H1 (cell line): ENCODE data around the gene TEX30.

ENCODE experiments used
- BCL11A ChIP-seq, 2 experiments: IDR thresholded peaks; one replicate each; pipeline ENCODE4 v1.6.1; 2011; ENCODE audit warnings: low read depth in 2 of 2, low read length in 2 of 2, mild to moderate bottlenecking in 2 of 2
- JUND ChIP-seq: IDR thresholded peaks from 2 replicates; pipeline ENCODE4 v1.6.1; 2011; ENCODE audit warnings: mild to moderate bottlenecking, improper control_type of control experiment, low read length
- POLR2AphosphoS5 ChIP-seq: IDR thresholded peaks from 2 replicates; pipeline ENCODE4 v1.6.1; 2011; ENCODE audit warnings: low read depth, low read length
- SUZ12 ChIP-seq: fragments of 200-600 bp; sonication (generic); IDR thresholded peaks from 2 replicates; pipeline ENCODE4 v1.6.1; 2012; ENCODE audit warnings: mild to moderate bottlenecking, inconsistent platforms, low read length, moderate library complexity, mixed read lengths
- TF ChIP-seq, protein P1 (sequence below), 3 experiments: IDR thresholded peaks; 1 replicate in 2 of 3; 2 replicates in 1 of 3; pipeline versions ENCODE4 v1.5.1 to v1.6.1; 2011; ENCODE audit warnings: low read length in 3 of 3, mild to moderate bottlenecking in 3 of 3, inconsistent platforms in 2 of 3, low read depth in 1 of 3, moderate library complexity in 1 of 3; ENCODE audit not compliant: insufficient read depth in 1 of 3; ENCODE audit errors: control extremely low read depth in 1 of 3
- TF ChIP-seq, protein P2 (sequence below): IDR thresholded peaks from 2 replicates; pipeline ENCODE4 v1.6.1; 2011; ENCODE audit warnings: low read depth, mild to moderate bottlenecking, low read length; ENCODE audit not compliant: insufficient read depth

DNA sequence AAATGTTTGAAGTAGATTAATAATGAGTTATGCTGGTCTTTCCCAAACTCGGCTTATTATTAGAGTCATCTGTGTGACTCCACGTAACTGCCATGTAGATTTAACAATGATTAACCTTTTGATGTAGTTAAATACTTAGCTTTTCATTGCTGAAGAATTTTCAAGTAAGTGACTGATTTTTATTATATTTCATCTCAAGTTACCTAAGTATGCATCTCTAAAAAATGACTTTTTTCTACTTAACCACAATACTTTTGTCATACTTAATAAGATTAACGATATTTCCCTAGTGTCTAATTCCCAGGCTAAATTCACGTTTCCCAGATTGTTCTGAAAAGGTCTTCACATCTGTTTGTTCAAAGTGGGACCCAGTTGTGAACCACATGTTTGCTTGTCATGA is 43.1 kb upstream of the TEX30 start:
- TF ChIP-seq, protein P1, sequence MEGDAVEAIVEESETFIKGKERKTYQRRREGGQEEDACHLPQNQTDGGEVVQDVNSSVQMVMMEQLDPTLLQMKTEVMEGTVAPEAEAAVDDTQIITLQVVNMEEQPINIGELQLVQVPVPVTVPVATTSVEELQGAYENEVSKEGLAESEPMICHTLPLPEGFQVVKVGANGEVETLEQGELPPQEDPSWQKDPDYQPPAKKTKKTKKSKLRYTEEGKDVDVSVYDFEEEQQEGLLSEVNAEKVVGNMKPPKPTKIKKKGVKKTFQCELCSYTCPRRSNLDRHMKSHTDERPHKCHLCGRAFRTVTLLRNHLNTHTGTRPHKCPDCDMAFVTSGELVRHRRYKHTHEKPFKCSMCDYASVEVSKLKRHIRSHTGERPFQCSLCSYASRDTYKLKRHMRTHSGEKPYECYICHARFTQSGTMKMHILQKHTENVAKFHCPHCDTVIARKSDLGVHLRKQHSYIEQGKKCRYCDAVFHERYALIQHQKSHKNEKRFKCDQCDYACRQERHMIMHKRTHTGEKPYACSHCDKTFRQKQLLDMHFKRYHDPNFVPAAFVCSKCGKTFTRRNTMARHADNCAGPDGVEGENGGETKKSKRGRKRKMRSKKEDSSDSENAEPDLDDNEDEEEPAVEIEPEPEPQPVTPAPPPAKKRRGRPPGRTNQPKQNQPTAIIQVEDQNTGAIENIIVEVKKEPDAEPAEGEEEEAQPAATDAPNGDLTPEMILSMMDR (IDR thresholded peaks at IDR 0.05; ENCODE audit: control extremely low read depth in 1 of 3, insufficient read depth in 1 of 3, low read depth in 1 of 3, low read length in 3 of 3) = no peak
- TF ChIP-seq, protein P2, sequence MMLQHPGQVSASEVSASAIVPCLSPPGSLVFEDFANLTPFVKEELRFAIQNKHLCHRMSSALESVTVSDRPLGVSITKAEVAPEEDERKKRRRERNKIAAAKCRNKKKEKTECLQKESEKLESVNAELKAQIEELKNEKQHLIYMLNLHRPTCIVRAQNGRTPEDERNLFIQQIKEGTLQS = no peak
- TF ChIP-seq SUZ12 (no peak), JUND (no peak), POLR2AphosphoS5 (no peak), BCL11A (IDR thresholded peaks at IDR 0.05; ENCODE audit: low read depth in 2 of 2, low read length in 2 of 2) (no peak)
